NT2/D1 (cell line): ENCODE results near the gene EIF4EBP2.

ENCODE experiments used
- SUZ12 ChIP-seq: IDR thresholded peaks from 2 replicates; pipeline ENCODE4 v1.6.1; 2011; ENCODE audit not compliant: insufficient read length, insufficient read depth; ENCODE audit errors: extremely low read depth
- YY1 ChIP-seq: IDR thresholded peaks from 2 replicates; pipeline ENCODE4 v1.6.1; 2011; ENCODE audit not compliant: insufficient read length, insufficient read depth
- ZNF274 ChIP-seq: IDR thresholded peaks from 2 replicates; pipeline ENCODE4 v1.6.1; 2011; ENCODE audit warnings: mild to moderate bottlenecking, low read depth, low read length

DNA sequence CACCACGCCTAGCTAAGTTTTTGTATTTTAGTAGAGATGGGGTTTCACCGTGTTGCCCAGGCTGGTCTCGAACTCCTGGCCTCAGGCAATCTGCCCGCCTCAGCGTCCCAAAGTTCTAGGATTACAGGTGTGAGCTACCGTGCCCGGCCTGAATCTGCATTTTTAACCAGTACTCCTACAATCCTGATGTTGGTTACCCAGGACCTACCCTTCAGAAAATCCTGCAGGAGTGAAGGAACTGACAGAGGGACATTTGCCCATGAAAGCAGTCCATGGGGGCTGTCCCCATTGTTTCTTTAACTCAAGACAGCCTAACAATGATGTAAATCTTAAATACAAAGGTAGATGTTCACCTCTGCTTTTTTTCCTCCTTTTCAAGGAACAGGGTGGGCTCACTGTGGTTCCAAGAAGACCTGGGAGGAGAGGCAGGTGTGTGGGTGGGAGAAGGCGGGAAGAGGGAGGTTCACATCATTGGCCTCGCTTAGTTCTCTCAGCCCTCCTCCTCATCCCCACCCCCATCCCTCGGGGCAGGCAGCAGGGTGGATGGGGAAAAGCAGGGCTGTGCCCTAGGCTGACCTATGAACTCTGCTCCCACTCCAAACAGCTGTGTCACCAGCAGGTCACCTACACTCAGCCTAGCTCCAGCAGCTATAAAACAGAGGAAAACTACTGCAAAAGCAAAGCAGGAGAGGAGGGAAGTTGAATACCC, 35.0 kb upstream of the EIF4EBP2 start:
- no peak for TF ChIP-seq YY1
- TF ChIP-seq ZNF274 = no peak
- TF ChIP-seq SUZ12 = no peak
